Skeletal muscle tissue (tissue), 4 donors: ENCODE results near the gene ARIH1. TPM values are rescaled to one million over a fixed set of nuclear protein-coding genes. Genes with fewer than 3 reads are reported as not detected.
A peak's percentile ranks its signal among the peaks of the same experiment; 100 is the strongest.
"Not testable (repeated sequence)": the region's sequence is repeated elsewhere in the genome, so short reads cannot be mapped to it uniquely, and the experiment has no call there.

Experiments used
- H3K27ac ChIP-seq: one replicate; pipeline ENCODE4 v1.7.0; 2013; ENCODE audit warnings: mild to moderate bottlenecking, low read depth, low read length, inconsistent platforms
- H3K27me3 ChIP-seq, 3 donors: one replicate each; pipeline ENCODE4 v1.7.0; 2013; ENCODE audit warnings: low read length in 3 of 3; ENCODE audit not compliant: control insufficient read depth in 3 of 3, insufficient read depth in 3 of 3
- H3K36me3 ChIP-seq, 3 donors: one replicate each; pipeline ENCODE4 v1.7.0; 2013; ENCODE audit warnings: low read length in 3 of 3; ENCODE audit not compliant: control insufficient read depth in 3 of 3, insufficient read depth in 3 of 3
- H3K4me1 ChIP-seq, 3 donors: one replicate each; pipeline ENCODE4 v1.7.0; 2013; ENCODE audit warnings: low read length in 3 of 3, mild to moderate bottlenecking in 3 of 3; ENCODE audit not compliant: control insufficient read depth in 3 of 3, insufficient read depth in 3 of 3
- H3K4me3 ChIP-seq, 3 donors: one replicate each; pipeline ENCODE4 v1.7.0; 2013; ENCODE audit warnings: low read length in 3 of 3
- H3K9ac ChIP-seq, 3 donors: one replicate each; pipeline ENCODE4 v1.7.0; 2013; ENCODE audit warnings: low read length in 3 of 3, mild to moderate bottlenecking in 3 of 3, moderate library complexity in 2 of 3, low read depth in 1 of 3
- H3K9me3 ChIP-seq, 3 donors: one replicate each; pipeline ENCODE4 v1.7.0; 2013; ENCODE audit warnings: low read length in 3 of 3; ENCODE audit not compliant: control insufficient read depth in 3 of 3
- total RNA-seq: library from RNA; depleted of rRNA; stranded (reverse); fragments of >200 nt; gene quantifications from one replicate; pipeline ENCODE4 v1.2.3, GENCODE V29; 2014
- donor health status: Osteomylitis.

Gene ARIH1
- total RNA-seq, 1 donor from 2014 or later = 27.1 TPM

DNA sequence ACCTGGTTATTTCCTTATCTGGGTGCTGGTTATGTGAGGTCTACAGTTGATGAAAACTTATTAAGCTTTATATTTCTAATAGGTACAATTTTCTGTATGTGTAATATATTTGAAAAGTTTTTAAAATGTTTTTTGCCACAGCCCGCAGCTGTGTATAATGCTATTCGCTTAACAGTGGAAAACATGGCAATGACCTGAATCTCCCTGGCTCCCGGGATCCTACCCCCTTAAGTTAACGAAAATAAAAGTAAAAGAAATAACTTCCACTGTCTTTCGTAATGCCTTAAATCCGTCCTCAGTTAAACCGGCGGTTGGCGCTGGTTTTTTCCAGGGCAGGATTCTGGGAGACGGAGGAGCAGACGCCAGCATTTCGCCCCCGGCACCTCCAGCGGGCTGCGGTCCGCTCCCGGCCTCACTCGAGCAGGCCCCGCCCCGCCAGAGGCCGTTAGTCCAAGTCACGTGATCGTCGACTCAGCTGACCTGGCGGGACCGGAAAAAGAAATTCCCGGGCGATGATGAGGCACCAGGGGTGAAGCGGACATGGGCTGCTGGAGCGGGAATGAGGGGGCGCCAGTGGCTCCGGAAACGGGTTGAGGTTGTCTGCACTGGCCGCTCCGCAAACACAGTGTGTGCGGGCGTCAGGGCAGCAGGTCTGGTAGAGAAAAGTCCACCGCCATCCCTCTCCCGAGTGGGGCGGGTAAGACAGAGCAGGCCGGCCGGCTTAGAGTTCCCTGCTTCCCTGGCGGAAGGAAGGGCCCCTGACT is 162.6 kb downstream of the ARIH1 start:
- not testable (repeated sequence) for H3K4me1 ChIP-seq, H3K27ac ChIP-seq, H3K9me3 ChIP-seq, H3K27me3 ChIP-seq, H3K36me3 ChIP-seq
- Histone ChIP-seq H3K9ac (peak overlapping the region in 1 of 3 donors; percentile 25), H3K4me3 (peak overlapping the region in 1 of 3 donors; percentile 63)

DNA sequence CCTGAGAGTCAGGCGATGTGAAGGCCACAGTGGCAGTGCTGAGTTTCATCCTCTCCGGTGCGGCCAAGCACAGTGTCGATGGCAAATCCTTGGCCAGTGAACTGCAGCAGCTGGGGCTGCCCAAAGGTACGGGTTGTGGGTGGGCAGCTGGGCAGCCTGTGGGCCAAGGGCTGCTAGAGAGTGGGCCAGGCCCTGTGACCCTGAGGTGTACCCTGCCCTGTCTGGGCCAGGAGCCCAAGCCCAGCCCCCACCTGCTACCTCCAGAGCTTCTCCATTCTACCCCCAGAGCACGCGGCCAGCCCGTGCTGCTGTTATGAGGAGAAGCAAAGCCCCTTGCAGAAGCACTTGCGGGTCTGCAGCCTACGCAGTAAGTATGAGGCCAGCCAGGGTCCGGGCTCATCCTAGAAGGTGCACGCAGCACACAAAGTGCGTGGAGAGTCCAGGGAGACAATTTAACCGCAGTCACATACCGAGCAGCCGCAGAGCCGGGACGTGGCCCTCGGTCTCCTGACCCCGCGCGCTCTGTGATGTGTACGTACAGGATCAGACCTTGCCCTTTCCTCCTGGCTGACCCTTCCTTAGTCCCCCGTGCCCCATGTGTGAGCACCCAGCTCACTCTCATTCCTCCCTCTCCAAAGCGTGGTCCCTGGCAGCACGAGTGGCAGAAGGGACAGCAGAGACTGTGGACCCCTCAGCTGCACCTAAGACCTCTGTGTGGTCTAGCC is 165.8 kb downstream of the ARIH1 start:
- not testable (repeated sequence) for H3K27me3 ChIP-seq, H3K9ac ChIP-seq, H3K27ac ChIP-seq, H3K4me3 ChIP-seq, H3K4me1 ChIP-seq, H3K36me3 ChIP-seq, H3K9me3 ChIP-seq

- H3K27me3 ChIP-seq, H3K36me3 ChIP-seq, H3K27ac ChIP-seq, H3K4me1 ChIP-seq, H3K4me3 ChIP-seq, H3K9ac ChIP-seq, H3K9me3 ChIP-seq: not testable (repeated sequence)
Measured at GRCh38 chr15:72642271-72642670, 168.1 kb downstream of the ARIH1 start.

- H3K9ac ChIP-seq, H3K9me3 ChIP-seq, H3K4me1 ChIP-seq, H3K27me3 ChIP-seq, H3K4me3 ChIP-seq, H3K36me3 ChIP-seq, H3K27ac ChIP-seq: not testable (repeated sequence)
Measured at GRCh38 chr15:72648631-72649253, 174.6 kb downstream of the ARIH1 start.

Other genes with a start within 250 kb of the ARIH1 start
- 769 TPM for gene PKM, start 243.1 kb upstream of the ARIH1 start, total RNA-seq
- gene PARP6, start 201.8 kb upstream of the ARIH1 start, total RNA-seq = 13.0 TPM
- 1.0 TPM for gene CELF6, start 154.2 kb upstream of the ARIH1 start, total RNA-seq
- gene HEXA, start 98.3 kb upstream of the ARIH1 start, total RNA-seq = 49.1 TPM
- not detected for gene TMEM202, start 76.0 kb upstream of the ARIH1 start, total RNA-seq
- not detected for gene GOLGA6B, start 180.4 kb downstream of the ARIH1 start, total RNA-seq
- not detected for gene HIGD2B, start 211.9 kb downstream of the ARIH1 start, total RNA-seq
- 26.6 TPM for gene BBS4, start 211.9 kb downstream of the ARIH1 start, total RNA-seq